Fibroblast of upper back skin (primary cell): ENCODE data around the gene MARCKSL1.
"Not testable (repeated sequence)": the region's sequence is repeated elsewhere in the genome, so short reads cannot be mapped to it uniquely, and the experiment has no call there.

Source experiments
- DNase-seq: peaks from one replicate; pipeline ENCODE4 v3.0.0-alpha.2; 2013

Gene MARCKSL1

GRCh38 chr1:32284777-32285176 is 51.3 kb downstream of the MARCKSL1 start:
- not testable (repeated sequence) for DNase-seq
